Lower leg skin (tissue), 3 donors: ENCODE data around the gene KATNIP.

Experiments used
- CTCF ChIP-seq, 3 donors: fragments of 450-650 bp; IDR thresholded peaks; one replicate each; pipeline ENCODE4 v1.5.1; 2016; ENCODE audit warnings: antibody characterized with exemption in 3 of 3, mild to moderate bottlenecking in 3 of 3, moderate library complexity in 2 of 3
- POLR2A ChIP-seq, 2 donors: fragments of 450-650 bp; IDR thresholded peaks; one replicate each; pipeline ENCODE4 v1.6.1; 2016 to 2017; ENCODE audit warnings: antibody characterized with exemption in 2 of 2, mild to moderate bottlenecking in 1 of 2, moderate library complexity in 1 of 2

- TF ChIP-seq CTCF (IDR thresholded peaks at IDR 0.05) (no peak), POLR2A (IDR thresholded peaks at IDR 0.05) (no peak)
These were observed 17.8 kb upstream of the KATNIP start for GRCh38 chr16:27531826-27532800.
